Psoas muscle (tissue), 8 donors: ENCODE data around the gene TTYH1. TPM values are rescaled to one million over a fixed set of nuclear protein-coding genes. Genes with fewer than 3 reads are reported as not detected.
A peak's percentile ranks its signal among the peaks of the same experiment; 100 is the strongest.

ENCODE experiments used
- ATAC-seq, 4 donors: fragments of 200-7000 bp; cut with Tn5 transposase; one replicate each; pipeline ENCODE4 v1.9.1; 2020; ENCODE audit warnings: moderate library complexity in 3 of 4, mild to moderate bottlenecking in 2 of 4
- DNase-seq, 2 donors: peaks; one replicate each; pipeline ENCODE4 v3.0.0-alpha.2; 2020
- H3K27ac ChIP-seq: fragments of 200-600 bp; one replicate; pipeline ENCODE4 v1.8.0; 2022
- H3K27me3 ChIP-seq, 3 donors: fragments of 200-600 bp in 1 of 3; one replicate each; pipeline versions ENCODE4 v1.6.1 to v1.8.0; 2013 to 2022; ENCODE audit warnings: low read length in 2 of 3, mild to moderate bottlenecking in 2 of 3, moderate library complexity in 1 of 3; ENCODE audit not compliant: insufficient read depth in 3 of 3
- H3K36me3 ChIP-seq, 2 donors: fragments of 200-600 bp in 1 of 2; one replicate each; pipeline versions ENCODE4 v1.6.1 to v1.8.0; 2013 to 2022; ENCODE audit warnings: low read depth in 1 of 2, mild to moderate bottlenecking in 1 of 2, moderate library complexity in 1 of 2; ENCODE audit not compliant: insufficient read depth in 1 of 2
- H3K4me1 ChIP-seq: fragments of 200-600 bp; one replicate; pipeline ENCODE4 v1.8.0; 2022
- H3K4me3 ChIP-seq: fragments of 200-600 bp; one replicate; pipeline ENCODE4 v1.8.0; 2022; ENCODE audit warnings: mild to moderate bottlenecking
- H3K9me3 ChIP-seq: fragments of 200-600 bp; one replicate; pipeline ENCODE4 v1.8.0; 2022
- CTCF ChIP-seq: fragments of 200-600 bp; IDR thresholded peaks from one replicate; pipeline ENCODE4 v1.8.0; 2022; ENCODE audit warnings: antibody characterized with exemption
- WGBS, 3 donors: extraction: QIAGEN DNeasy Blood & Tissue Kit; methylation state at CpG; one replicate each; pipeline versions ENCODE4 v1.1.6 to v1.1.7; 2013; 5-methylcytosine and 5-hydroxymethylcytosine counted together
- intact Hi-C, 2 donors: fragments of 100-400 bp; cut with DNase I; formaldehyde crosslinking; loops; one replicate each; pipeline versions ENCODE4 v1.11.0 to v1.14.2; 2022
- polyA plus RNA-seq, 3 donors: library from polyadenylated mRNA; stranded (reverse); fragments of 200-250 nt; gene quantifications; one replicate each; pipeline ENCODE4 v1.2.3, GENCODE V29; 2013
- total RNA-seq, 4 donors: library from RNA; stranded (reverse); fragmentation: NEBNext Ultra II Directional in 2 of 4; extraction: Animal tissue kit (Norgen Biotek cat#: 25700) in 2 of 4; gene quantifications; one replicate each; pipeline versions ENCODE4 v1.2.1 to v1.2.4, GENCODE V29; 2021 to 2023
- donor health status: healthy with polysubstance abuse.
- donor health status: DM: no; HTN: no; CAD: no; lungs with moderate emphysema.
- donor health status: Bipolar disorder and iron deficiency.
- donor health status: healthy.
- donor health status: DM: yes; HTN: yes; CAD: no.
- donor health status: DM: no; HTN: no; CAD: no.
- donor health status: DM: no; HTN: no; CAD: no.
- donor health status: DM: yes; HTN: yes; CAD: no.

Gene TTYH1
- total and polyA plus RNA-seq, 7 donors = 0.34 to 1.9 (median 0.52) TPM; not detected in 1

GRCh38 chr19:54434112-54434872 is 19.0 kb downstream of the TTYH1 start:
- intact Hi-C loops = no loop called here
- DNase-seq = no peak
- Histone ChIP-seq H3K27me3 (peaks cover 0 to 18% (median 13%) of the 10 kb centered on the region in 3 donors), H3K4me1 (no peaks in the 10 kb centered on the region), H3K9me3 (no peaks in the 10 kb centered on the region), H3K36me3 (no peaks in the 10 kb centered on the region), H3K27ac (no peak overlapping the region), H3K4me3 (no peak overlapping the region)
- TF ChIP-seq CTCF = no peak
- ATAC-seq = no peak
- WGBS, 3 donors = 49 to 57% (median 56%) methylated on average over 23 of the region's 23 CpGs

GRCh38 chr19:54434873-54435214 is 19.6 kb downstream of the TTYH1 start:
- Histone ChIP-seq H3K4me3 (no peak overlapping the region), H3K9me3 (no peaks in the 10 kb centered on the region), H3K27me3 (peaks cover 0 to 12% (median 10%) of the 10 kb centered on the region in 3 donors), H3K27ac (no peak overlapping the region), H3K36me3 (no peaks in the 10 kb centered on the region), H3K4me1 (no peaks in the 10 kb centered on the region)
- intact Hi-C loops = no loop called here
- 41 to 47% (median 46%) methylated on average over 11 of the region's 11 CpGs for WGBS, 3 donors
- TF ChIP-seq CTCF = no peak
- peak in 1 of 4 donors; percentile 11 for ATAC-seq
- no peak for DNase-seq

- TF ChIP-seq CTCF = no peak
- no peak overlapping the region for H3K27ac ChIP-seq
- 26 to 44% (median 36%) methylated on average over 12 to 16 of the region's 16 CpGs for WGBS, 3 donors
- H3K4me3 ChIP-seq = no peak overlapping the region
- ATAC-seq (peak; percentile 5 to 23 (median 21)), DNase-seq (no peak)
- no peaks in the 10 kb centered on the region for H3K9me3 ChIP-seq
- intact Hi-C loops = no loop called here
- peaks cover 0 to 6% of the 10 kb centered on the region in 2 donors for H3K36me3 ChIP-seq
- H3K4me1 ChIP-seq = no peaks in the 10 kb centered on the region
- peaks cover 0 to 8% (median 6%) of the 10 kb centered on the region in 3 donors for H3K27me3 ChIP-seq
Measured at GRCh38 chr19:54435551-54436016, 20.3 kb downstream of the TTYH1 start.

- peaks cover 0 to 8% of the 10 kb centered on the region in 2 donors for H3K36me3 ChIP-seq
- H3K9me3 ChIP-seq = no peaks in the 10 kb centered on the region
- H3K4me3 ChIP-seq = no peak overlapping the region
- no peak overlapping the region for H3K27ac ChIP-seq
- no peaks in the 10 kb centered on the region for H3K4me1 ChIP-seq
- peak in 3 of 4 donors; percentile 18 to 49 (median 38) for ATAC-seq
- 29 to 46% (median 43%) methylated on average over 14 to 15 of the region's 15 CpGs for WGBS, 3 donors
- no peak for DNase-seq
- intact Hi-C loops = no loop called here
- H3K27me3 ChIP-seq = peaks cover 0 to 8% (median 5%) of the 10 kb centered on the region in 3 donors
- TF ChIP-seq CTCF = no peak
Measured at GRCh38 chr19:54436031-54436523, 20.8 kb downstream of the TTYH1 start.
